Stimulated activated naive CD8-positive, alpha-beta T cell treated with anti-CD3 and anti-CD28 coated beads, Interleukin-15, Interleukin-2, amounts not matched to agents 100 ng/mL and 50 ng/mL, for 24 hours (primary cell): ENCODE measurements around the gene MYL2.

Experiments
- H3K27ac Mint-ChIP-seq: one replicate; pipeline ENCODE4 v1.8.0; 2021; ENCODE audit warnings: mild to moderate bottlenecking, mixed read lengths
- H3K27me3 Mint-ChIP-seq: one replicate; pipeline ENCODE4 v1.8.0; 2021; ENCODE audit warnings: mixed read lengths
- H3K36me3 Mint-ChIP-seq: one replicate; pipeline ENCODE4 v1.8.0; 2021; ENCODE audit warnings: low read depth, mixed read lengths
- H3K4me1 Mint-ChIP-seq: one replicate; pipeline ENCODE4 v1.8.0; 2021; ENCODE audit warnings: low read depth, mixed read lengths
- H3K4me3 Mint-ChIP-seq: one replicate; pipeline ENCODE4 v1.8.0; 2021; ENCODE audit warnings: mild to moderate bottlenecking, mixed read lengths
- H3K9me3 Mint-ChIP-seq: one replicate; pipeline ENCODE4 v1.8.0; 2021; ENCODE audit warnings: mixed read lengths

MYL2 gene

GRCh38 chr12:110917961-110918360 is 2.4 kb downstream of the MYL2 start:
- Mint-ChIP-seq H3K36me3 (no peaks in the 10 kb centered on the region), H3K27ac (no peak overlapping the region), H3K4me3 (no peak overlapping the region), H3K4me1 (no peaks in the 10 kb centered on the region), H3K27me3 (peaks cover 7% of the 10 kb centered on the region), H3K9me3 (no peaks in the 10 kb centered on the region)

- Mint-ChIP-seq H3K9me3 (no peaks in the 10 kb centered on the region), H3K27ac (no peak overlapping the region), H3K27me3 (peaks cover 7% of the 10 kb centered on the region), H3K4me3 (no peak overlapping the region), H3K4me1 (no peaks in the 10 kb centered on the region), H3K36me3 (no peaks in the 10 kb centered on the region)
Observed at GRCh38 chr12:110917467-110917866, 2.9 kb downstream of the MYL2 start.

GRCh38 chr12:110916295-110916875 is 4.0 kb downstream of the MYL2 start:
- no peak overlapping the region for H3K27ac Mint-ChIP-seq
- H3K36me3 Mint-ChIP-seq = no peaks in the 10 kb centered on the region
- H3K9me3 Mint-ChIP-seq = no peaks in the 10 kb centered on the region
- no peak overlapping the region for H3K4me3 Mint-ChIP-seq
- H3K27me3 Mint-ChIP-seq = peaks cover 7% of the 10 kb centered on the region
- no peaks in the 10 kb centered on the region for H3K4me1 Mint-ChIP-seq

- H3K4me3 Mint-ChIP-seq = no peak overlapping the region
- H3K27ac Mint-ChIP-seq = peak overlapping the region; percentile 19
- H3K27me3 Mint-ChIP-seq = no peaks in the 10 kb centered on the region
- H3K36me3 Mint-ChIP-seq = no peaks in the 10 kb centered on the region
- no peaks in the 10 kb centered on the region for H3K4me1 Mint-ChIP-seq
- H3K9me3 Mint-ChIP-seq = no peaks in the 10 kb centered on the region
Observed at GRCh38 chr12:110913119-110914056, 7.0 kb downstream of the MYL2 start.

DNA sequence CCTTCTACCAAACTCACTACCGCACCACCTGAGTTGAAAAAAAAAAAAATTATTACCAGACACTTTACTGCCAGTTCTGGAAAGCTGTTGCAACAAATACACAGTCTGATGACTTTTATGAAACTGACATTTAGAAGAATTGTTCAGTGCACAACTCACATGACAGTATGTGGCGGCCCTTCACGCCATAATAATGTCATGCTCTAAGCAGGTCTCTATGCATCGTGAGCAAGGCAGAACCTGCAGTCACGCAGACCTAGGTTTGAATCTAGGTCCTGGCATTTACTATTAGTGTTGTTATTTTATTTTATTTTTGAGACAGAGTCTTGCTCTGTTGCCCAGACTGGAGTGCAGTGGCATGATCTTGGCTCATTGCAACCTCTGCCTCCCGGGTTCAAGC is 8.1 kb downstream of the MYL2 start:
- Mint-ChIP-seq H3K9me3 (no peaks in the 10 kb centered on the region), H3K27me3 (no peaks in the 10 kb centered on the region), H3K4me1 (no peaks in the 10 kb centered on the region), H3K27ac (no peak overlapping the region), H3K36me3 (no peaks in the 10 kb centered on the region), H3K4me3 (no peak overlapping the region)

DNA sequence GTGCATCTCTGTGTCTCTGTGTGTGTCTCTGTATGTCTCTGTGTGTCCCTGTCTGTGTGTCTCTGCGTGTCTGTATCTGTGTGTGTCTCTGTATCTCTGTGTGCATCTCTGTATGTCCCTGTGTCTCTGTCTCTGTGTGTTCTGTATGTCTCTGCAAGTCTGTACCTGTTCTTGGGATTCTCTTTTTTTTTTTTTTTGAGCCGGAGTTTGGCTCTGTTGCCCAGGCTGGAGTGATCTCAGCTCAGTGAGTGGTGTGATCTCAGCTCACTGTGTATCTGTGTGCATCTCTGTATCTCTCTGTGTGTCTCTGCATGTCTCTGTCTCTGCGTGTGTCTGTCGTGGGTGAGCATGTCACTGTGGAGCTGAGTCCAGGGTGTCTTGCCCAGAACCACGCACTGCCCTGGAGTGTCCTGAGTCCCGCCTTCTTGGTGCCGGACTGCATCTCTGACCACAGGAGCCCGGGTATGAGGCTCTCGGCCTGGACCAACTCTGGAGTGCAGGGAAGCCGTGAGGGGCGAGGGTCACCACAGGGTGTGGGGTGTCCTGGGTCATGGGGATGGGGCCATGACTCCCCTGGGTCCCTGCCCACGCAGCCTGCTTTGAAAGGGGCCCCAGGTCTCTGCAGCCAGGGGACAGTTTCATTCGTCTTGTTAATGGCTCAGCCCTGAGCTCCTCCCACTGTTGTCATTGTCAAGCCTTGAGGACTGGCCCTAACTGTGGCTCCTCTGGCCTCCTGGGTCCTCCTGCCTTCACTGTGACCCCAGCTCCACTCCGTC is 11.8 kb downstream of the MYL2 start:
- Mint-ChIP-seq H3K4me1 (no peaks in the 10 kb centered on the region), H3K27ac (no peak overlapping the region), H3K27me3 (peaks cover 4% of the 10 kb centered on the region), H3K9me3 (no peaks in the 10 kb centered on the region), H3K4me3 (no peak overlapping the region), H3K36me3 (no peaks in the 10 kb centered on the region)

DNA sequence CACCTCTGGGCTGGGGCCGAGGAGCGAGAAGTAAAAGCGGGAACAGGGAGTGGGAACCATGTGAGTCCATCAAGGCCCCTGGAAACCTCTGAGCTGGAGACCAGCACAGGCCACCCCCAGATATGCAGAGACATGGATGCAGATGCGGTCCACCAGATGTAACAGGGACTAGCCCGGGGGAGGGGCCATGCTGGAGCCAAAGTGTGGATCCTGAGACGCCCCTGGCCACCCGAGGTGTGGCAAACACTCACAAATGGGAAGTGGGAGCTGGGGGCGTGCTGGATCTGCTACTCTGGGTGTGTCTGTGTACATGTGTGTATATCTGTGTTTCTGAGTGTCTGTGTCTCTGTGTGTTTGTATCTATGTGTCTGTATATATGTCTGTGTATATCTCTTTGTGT is 12.8 kb downstream of the MYL2 start:
- no peak overlapping the region for H3K4me3 Mint-ChIP-seq
- no peaks in the 10 kb centered on the region for H3K36me3 Mint-ChIP-seq
- H3K27me3 Mint-ChIP-seq = peaks cover 4% of the 10 kb centered on the region
- no peaks in the 10 kb centered on the region for H3K4me1 Mint-ChIP-seq
- no peaks in the 10 kb centered on the region for H3K9me3 Mint-ChIP-seq
- no peak overlapping the region for H3K27ac Mint-ChIP-seq

DNA sequence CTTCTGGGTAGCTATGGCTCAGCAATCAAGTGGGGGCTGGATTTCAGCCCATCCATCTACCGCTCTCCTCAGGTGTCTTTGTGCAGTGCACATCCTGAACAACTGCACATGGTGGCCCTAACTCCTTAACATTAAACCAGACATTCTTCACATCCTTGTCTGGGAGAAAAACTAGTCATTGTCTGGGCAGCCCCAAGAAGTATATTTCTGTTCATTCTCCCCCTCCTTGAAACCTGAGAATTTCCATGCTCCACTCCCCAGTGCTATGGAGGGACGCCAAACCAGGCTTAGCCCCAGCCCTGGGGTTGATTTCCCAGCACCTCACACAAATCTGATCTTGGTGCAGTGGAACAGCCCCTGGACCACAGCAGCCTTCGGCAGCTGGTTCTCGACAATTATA is 13.4 kb downstream of the MYL2 start:
- Mint-ChIP-seq H3K27ac (no peak overlapping the region), H3K4me3 (no peak overlapping the region), H3K27me3 (peaks cover 4% of the 10 kb centered on the region), H3K4me1 (no peaks in the 10 kb centered on the region), H3K36me3 (no peaks in the 10 kb centered on the region), H3K9me3 (no peaks in the 10 kb centered on the region)

GRCh38 chr12:110906516-110906915 is 13.9 kb downstream of the MYL2 start:
- no peak overlapping the region for H3K27ac Mint-ChIP-seq
- H3K4me3 Mint-ChIP-seq = no peak overlapping the region
- no peaks in the 10 kb centered on the region for H3K9me3 Mint-ChIP-seq
- H3K36me3 Mint-ChIP-seq = no peaks in the 10 kb centered on the region
- H3K27me3 Mint-ChIP-seq = peaks cover 4% of the 10 kb centered on the region
- no peaks in the 10 kb centered on the region for H3K4me1 Mint-ChIP-seq

DNA sequence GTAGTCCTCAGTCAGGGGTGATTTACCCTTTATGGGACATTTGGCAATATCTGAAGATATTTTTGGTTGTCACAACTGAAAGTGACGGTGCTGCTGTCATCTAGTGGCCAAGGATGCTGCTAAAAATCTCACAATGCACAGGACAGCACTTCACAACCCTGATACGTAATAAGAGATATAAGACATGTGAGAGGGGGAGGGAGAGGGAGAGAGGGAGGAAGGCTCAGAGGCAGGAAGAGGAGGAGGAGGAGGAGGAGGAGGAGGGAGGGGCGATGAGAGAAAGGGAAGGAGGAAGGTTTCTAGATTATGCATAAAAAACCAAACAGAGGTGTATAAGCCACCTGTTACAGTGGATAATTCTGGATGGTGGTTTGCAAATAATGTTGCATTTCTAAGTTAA is 14.3 kb downstream of the MYL2 start:
- no peaks in the 10 kb centered on the region for H3K4me1 Mint-ChIP-seq
- no peak overlapping the region for H3K27ac Mint-ChIP-seq
- peaks cover 4% of the 10 kb centered on the region for H3K27me3 Mint-ChIP-seq
- H3K4me3 Mint-ChIP-seq = no peak overlapping the region
- H3K36me3 Mint-ChIP-seq = no peaks in the 10 kb centered on the region
- H3K9me3 Mint-ChIP-seq = no peaks in the 10 kb centered on the region

DNA sequence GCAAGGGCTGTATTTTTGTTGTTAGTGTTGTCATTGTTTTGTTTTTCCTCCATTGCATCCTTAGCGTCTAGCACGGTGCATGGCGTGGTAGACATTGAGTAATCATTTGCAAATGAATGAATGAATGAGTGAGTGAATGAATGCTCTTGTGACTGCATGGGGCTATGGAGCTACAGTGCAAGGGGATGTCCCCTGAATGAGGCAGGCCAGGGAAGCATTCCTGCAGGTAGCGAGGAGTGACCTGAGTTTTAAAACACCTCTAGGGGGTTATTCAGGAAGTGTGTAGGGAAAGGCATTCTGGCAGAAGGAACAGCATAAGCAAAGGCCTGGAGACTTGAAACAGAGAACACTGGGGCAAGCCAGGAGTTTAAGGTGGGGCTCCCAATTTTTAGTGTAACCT is 16.9 kb downstream of the MYL2 start:
- Mint-ChIP-seq H3K27ac (no peak overlapping the region), H3K4me1 (no peaks in the 10 kb centered on the region), H3K36me3 (no peaks in the 10 kb centered on the region), H3K4me3 (no peak overlapping the region), H3K27me3 (peaks cover 4% of the 10 kb centered on the region), H3K9me3 (no peaks in the 10 kb centered on the region)

- Mint-ChIP-seq H3K4me1 (no peaks in the 10 kb centered on the region), H3K4me3 (no peak overlapping the region), H3K9me3 (no peaks in the 10 kb centered on the region), H3K27me3 (peaks cover 4% of the 10 kb centered on the region), H3K36me3 (no peaks in the 10 kb centered on the region), H3K27ac (no peak overlapping the region)
Observed at GRCh38 chr12:110901401-110901800, 19.0 kb downstream of the MYL2 start.

- H3K27me3 Mint-ChIP-seq = no peaks in the 10 kb centered on the region
- H3K27ac Mint-ChIP-seq = no peak overlapping the region
- H3K4me3 Mint-ChIP-seq = no peak overlapping the region
- H3K4me1 Mint-ChIP-seq = peaks cover 6% of the 10 kb centered on the region
- no peaks in the 10 kb centered on the region for H3K36me3 Mint-ChIP-seq
- H3K9me3 Mint-ChIP-seq = no peaks in the 10 kb centered on the region
Observed at GRCh38 chr12:110896559-110896958, 23.8 kb downstream of the MYL2 start.

- no peak overlapping the region for H3K4me3 Mint-ChIP-seq
- peaks cover 6% of the 10 kb centered on the region for H3K4me1 Mint-ChIP-seq
- H3K9me3 Mint-ChIP-seq = no peaks in the 10 kb centered on the region
- H3K36me3 Mint-ChIP-seq = no peaks in the 10 kb centered on the region
- H3K27me3 Mint-ChIP-seq = no peaks in the 10 kb centered on the region
- H3K27ac Mint-ChIP-seq = no peak overlapping the region
Observed at GRCh38 chr12:110893956-110894355, 26.4 kb downstream of the MYL2 start.

DNA sequence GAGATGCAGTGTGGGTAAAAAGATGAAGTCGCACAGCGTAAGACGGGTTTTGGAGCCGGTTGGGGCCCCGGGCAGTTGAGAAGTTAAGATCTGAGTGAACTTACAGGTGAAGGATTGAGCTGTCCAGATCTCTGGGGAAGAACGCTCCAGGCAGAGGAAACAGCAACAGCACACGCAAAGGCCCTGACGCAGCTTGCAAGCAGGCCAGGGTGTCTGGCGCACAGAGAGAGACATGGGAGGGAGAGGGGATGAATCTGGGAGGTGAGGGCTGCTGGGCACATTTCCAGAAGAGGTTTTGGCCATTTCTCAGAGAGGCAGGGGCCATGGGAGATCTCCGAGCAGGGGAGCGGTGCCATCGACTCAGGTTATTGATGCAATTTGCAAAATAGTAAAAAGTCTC is 31.0 kb downstream of the MYL2 start:
- Mint-ChIP-seq H3K4me3 (no peak overlapping the region), H3K27ac (no peak overlapping the region), H3K36me3 (no peaks in the 10 kb centered on the region), H3K27me3 (no peaks in the 10 kb centered on the region), H3K9me3 (no peaks in the 10 kb centered on the region), H3K4me1 (peaks cover 6% of the 10 kb centered on the region)
